Pulmonary artery endothelial cell (primary cell): ENCODE results near the gene CEPT1. TPM values are rescaled to one million over a fixed set of nuclear protein-coding genes. Genes with fewer than 3 reads are reported as not detected.

Experiments used
- DNase-seq: peaks from one replicate; pipeline ENCODE4 v3.0.0-alpha.2; 2011; ENCODE audit warnings: low read depth, low spot score
- total RNA-seq: library from RNA; depleted of rRNA; stranded (reverse); fragments of >200 nt; gene quantifications from 2 replicates; pipeline ENCODE4 v1.2.3, GENCODE V29; 2014

The CEPT1 gene
- total RNA-seq, 1 donor from 2014 or later, result 30.5 TPM

GRCh38 chr1:111192658-111193519, 52.9 kb downstream of the CEPT1 start:
- DNase-seq, result no peak

- DNase-seq, result no peak
Observed at GRCh38 chr1:111193712-111194480, 53.9 kb downstream of the CEPT1 start.

GRCh38 chr1:111195002-111195684, 55.1 kb downstream of the CEPT1 start:
- DNase-seq, result no peak

GRCh38 chr1:111196213-111196612, 56.2 kb downstream of the CEPT1 start:
- DNase-seq, result no peak

GRCh38 chr1:111197598-111198284, 57.7 kb downstream of the CEPT1 start:
- no peak for DNase-seq

GRCh38 chr1:111198836-111199235, 58.8 kb downstream of the CEPT1 start:
- no peak for DNase-seq

- no peak for DNase-seq
Observed at GRCh38 chr1:111199329-111199728, 59.3 kb downstream of the CEPT1 start.

- DNase-seq, result no peak
Observed at GRCh38 chr1:111199881-111200801, 60.1 kb downstream of the CEPT1 start, which contains the start of gene DENND2D. Gene DENND2D (minus strand): TSS chr1:111200646. CDS start chr1:111200459, 187 bp downstream.

GRCh38 chr1:111200802-111201161, 60.8 kb downstream of the CEPT1 start:
- DNase-seq, result no peak

GRCh38 chr1:111201275-111202090, 61.5 kb downstream of the CEPT1 start:
- no peak for DNase-seq

GRCh38 chr1:111202366-111202706, 62.3 kb downstream of the CEPT1 start:
- no peak for DNase-seq

- DNase-seq, result no peak
Observed at GRCh38 chr1:111202707-111203623, 62.9 kb downstream of the CEPT1 start.

- no peak for DNase-seq
Observed at GRCh38 chr1:111203681-111204200, 63.7 kb downstream of the CEPT1 start.

- no peak for DNase-seq
Observed at GRCh38 chr1:111204201-111204982, 64.4 kb downstream of the CEPT1 start.

GRCh38 chr1:111204983-111205713, 65.1 kb downstream of the CEPT1 start:
- no peak for DNase-seq

- DNase-seq, result no peak
Observed at GRCh38 chr1:111205714-111206050, 65.7 kb downstream of the CEPT1 start.

GRCh38 chr1:111208921-111209320, 68.9 kb downstream of the CEPT1 start:
- DNase-seq, result no peak
